H1 (cell line): ENCODE measurements around the gene APOM. TPM values are rescaled to one million over a fixed set of nuclear protein-coding genes. Genes with fewer than 3 reads are reported as not detected.

Experiments used
- CTCF ChIA-PET: fragments of 300-600 bp; sonication (Branson Sonifier 250); formaldehyde crosslinking; loops from one replicate; lab custom pipeline; 2021; ENCODE audit not compliant: partially characterized antibody; lab: Charles Lee
- POLR2A ChIA-PET: fragments of 300-600 bp; sonication (Branson Sonifier 250); formaldehyde crosslinking; loops from one replicate; lab custom pipeline; 2021; ENCODE audit warnings: inconsistent platforms; ENCODE audit not compliant: partially characterized antibody; lab: Charles Lee
- DNase-seq, 2 experiments: peaks; one replicate each; pipeline versions ENCODE4 v3.0.0 to v3.0.0-alpha.2; 2010 to 2022; ENCODE audit warnings: low spot score in 2 of 2, low read depth in 1 of 2, mixed read lengths in 1 of 2
- FAIRE-seq: peaks from 2 replicates; lab custom pipeline; 2011; peaks lifted over from hg19 to GRCh38; lab: Jason Lieb, UNC
- H2AFZ ChIP-seq: 2 replicates; pipeline ENCODE4 v1.8.1; 2012; ENCODE audit warnings: low read length, inconsistent platforms
- H2AK5ac ChIP-seq: 2 replicates; pipeline ENCODE4 v1.6.1; 2013; ENCODE audit warnings: low read depth, low read length
- H2BK120ac ChIP-seq: replicated peaks from 2 replicates; pipeline ENCODE3; 2013; ENCODE audit warnings: low read depth, low read length, inconsistent platforms
- H2BK12ac ChIP-seq: 2 replicates; pipeline ENCODE4 v1.6.1; 2013; ENCODE audit warnings: low read depth, low read length
- H2BK15ac ChIP-seq: 2 replicates; pipeline ENCODE4 v1.6.1; 2013; ENCODE audit warnings: low read length
- H2BK20ac ChIP-seq: 2 replicates; pipeline ENCODE4 v1.6.1; 2013; ENCODE audit warnings: low read length
- H2BK5ac ChIP-seq: 2 replicates; pipeline ENCODE4 v1.6.1; 2013; ENCODE audit warnings: low read depth, low read length
- H3K14ac ChIP-seq: 2 replicates; pipeline ENCODE4 v1.6.1; 2013; ENCODE audit warnings: inconsistent platforms; ENCODE audit not compliant: insufficient read length
- H3K18ac ChIP-seq: 2 replicates; pipeline ENCODE4 v1.6.1; 2013; ENCODE audit warnings: low read length; ENCODE audit errors: extremely low read depth
- H3K23ac ChIP-seq: 2 replicates; pipeline ENCODE4 v1.6.1; 2013; ENCODE audit warnings: inconsistent platforms; ENCODE audit not compliant: insufficient read length
- H3K23me2 ChIP-seq: 2 replicates; pipeline ENCODE4 v1.6.1; 2013; ENCODE audit warnings: low read depth, low read length
- H3K27ac ChIP-seq: 2 replicates; pipeline ENCODE4 v1.6.1; 2011; ENCODE audit warnings: low read depth, low read length, inconsistent platforms
- H3K27me3 ChIP-seq, 4 experiments: replicated peaks in 1 of 4; 1 replicate in 1 of 4; 2 replicates in 3 of 4; pipeline versions ENCODE4 v1.6.1 to v1.8.1; 2011 to 2013; ENCODE audit warnings: low read length in 3 of 4, mild to moderate bottlenecking in 3 of 4, inconsistent platforms in 2 of 4, mixed read lengths in 2 of 4, moderate library complexity in 1 of 4; ENCODE audit not compliant: control insufficient read depth in 3 of 4, insufficient read depth in 3 of 4; ENCODE audit errors: extremely low read depth in 1 of 4
- H3K36me3 ChIP-seq, 4 experiments: 2 replicates each; pipeline versions ENCODE4 v1.6.1 to v1.8.1; 2011 to 2013; ENCODE audit warnings: mild to moderate bottlenecking in 4 of 4, low read length in 3 of 4, moderate library complexity in 2 of 4, control low read depth in 1 of 4, inconsistent platforms in 1 of 4; ENCODE audit not compliant: insufficient read depth in 4 of 4, control insufficient read depth in 2 of 4
- H3K4ac ChIP-seq: replicated peaks from 2 replicates; pipeline ENCODE3; 2013; ENCODE audit warnings: low read length, low read depth, mixed read lengths, inconsistent platforms; ENCODE audit not compliant: insufficient read length
- H3K4me1 ChIP-seq, 4 experiments: replicated peaks in 1 of 4; 1 replicate in 1 of 4; 2 replicates in 3 of 4; pipeline versions ENCODE4 v1.6.1 to v1.8.1; 2011 to 2013; ENCODE audit warnings: low read length in 3 of 4, inconsistent platforms in 2 of 4, mixed read lengths in 1 of 4; ENCODE audit not compliant: insufficient read depth in 4 of 4, control insufficient read depth in 3 of 4
- H3K4me2 ChIP-seq, 2 experiments: 2 replicates each; pipeline versions ENCODE4 v1.6.1 to v1.8.1; 2011 to 2013; ENCODE audit warnings: low read depth in 2 of 2, low read length in 2 of 2, control low read depth in 1 of 2, inconsistent platforms in 1 of 2, mild to moderate bottlenecking in 1 of 2; ENCODE audit not compliant: insufficient read depth in 1 of 2
- H3K4me3 ChIP-seq, 4 experiments: fragments of 200-600, 300-600 bp in 1 of 4; sonication (generic), shearing (Covaris generic), sonication (Bioruptor Twin) in 1 of 4; 2 replicates each; pipeline versions ENCODE4 v1.5.1 to v1.8.1; 2011 to 2016; ENCODE audit warnings: low read length in 4 of 4, low read depth in 3 of 4, control low read depth in 2 of 4, inconsistent platforms in 2 of 4, mild to moderate bottlenecking in 2 of 4, mixed read lengths in 1 of 4, moderate library complexity in 1 of 4; ENCODE audit not compliant: insufficient read depth in 2 of 4; ENCODE audit errors: extremely low read depth in 1 of 4
- H3K56ac ChIP-seq: replicated peaks from 2 replicates; pipeline ENCODE3; 2013; ENCODE audit warnings: low read depth, mild to moderate bottlenecking, mixed read lengths, low read length, inconsistent platforms; ENCODE audit not compliant: insufficient read length
- H3K79me1 ChIP-seq: 2 replicates; pipeline ENCODE4 v1.6.1; 2013; ENCODE audit warnings: low read depth, low read length, control low read depth
- H3K79me2 ChIP-seq, 2 experiments: 2 replicates each; pipeline versions ENCODE4 v1.6.1 to v1.8.1; 2012 to 2013; ENCODE audit warnings: low read length in 2 of 2, mild to moderate bottlenecking in 2 of 2, inconsistent platforms in 1 of 2; ENCODE audit not compliant: insufficient read depth in 2 of 2, control insufficient read depth in 1 of 2
- H3K9ac ChIP-seq, 4 experiments: replicated peaks in 1 of 4; 1 replicate in 1 of 4; 2 replicates in 3 of 4; pipeline versions ENCODE4 v1.6.1 to v1.8.1; 2011 to 2013; ENCODE audit warnings: low read depth in 3 of 4, low read length in 3 of 4, control low read depth in 2 of 4, mild to moderate bottlenecking in 2 of 4, moderate library complexity in 2 of 4, inconsistent platforms in 1 of 4; ENCODE audit errors: extremely low read depth in 1 of 4
- H3K9me3 ChIP-seq, 2 experiments: 2 replicates each; pipeline versions ENCODE4 v1.6.1 to v1.8.1; 2012 to 2013; ENCODE audit warnings: mild to moderate bottlenecking in 2 of 2, moderate library complexity in 2 of 2, control low read depth in 1 of 2, inconsistent platforms in 1 of 2, low read depth in 1 of 2, low read length in 1 of 2, mixed read lengths in 1 of 2; ENCODE audit not compliant: insufficient read depth in 2 of 2
- H4K20me1 ChIP-seq, 2 experiments: replicated peaks in 1 of 2; 2 replicates each; pipeline versions ENCODE3 to v1.8.1; 2011 to 2013; ENCODE audit warnings: inconsistent platforms in 2 of 2, low read length in 2 of 2, mild to moderate bottlenecking in 1 of 2; ENCODE audit not compliant: insufficient read depth in 2 of 2, control insufficient read depth in 1 of 2
- H4K5ac ChIP-seq: 2 replicates; pipeline ENCODE4 v1.6.1; 2013; ENCODE audit warnings: low read length, low read depth, mixed read lengths, inconsistent platforms; ENCODE audit not compliant: insufficient read length
- H4K8ac ChIP-seq: 2 replicates; pipeline ENCODE4 v1.8.0; 2013; ENCODE audit warnings: mild to moderate bottlenecking, moderate library complexity, low read length, inconsistent platforms; ENCODE audit not compliant: insufficient read depth; ENCODE audit errors: extremely low read depth
- H4K91ac ChIP-seq: replicated peaks from 2 replicates; pipeline ENCODE3; 2013; ENCODE audit warnings: low read length, mixed read lengths, inconsistent platforms; ENCODE audit not compliant: insufficient read length
- CHD2 ChIP-seq: IDR thresholded peaks from 2 replicates; pipeline ENCODE4 v1.6.1; 2012; ENCODE audit warnings: low read length, improper control_type of control experiment
- EZH2 ChIP-seq: fragments of 200-600 bp; sonication (generic); IDR thresholded peaks from 2 replicates; pipeline ENCODE4 v1.7.1; 2012; ENCODE audit warnings: low read depth, mild to moderate bottlenecking, moderate library complexity, low read length, inconsistent platforms; ENCODE audit not compliant: severe bottlenecking
- RFX5 ChIP-seq: IDR thresholded peaks from 2 replicates; pipeline ENCODE4 v1.6.1; 2011; ENCODE audit warnings: low read depth, low read length, improper control_type of control experiment, borderline replicate concordance
- SIN3A ChIP-seq, 2 experiments: IDR thresholded peaks in 1 of 2; conservative IDR thresholded peaks in 1 of 2; 2 replicates each; pipeline ENCODE4 v1.6.1; 2011 to 2012; ENCODE audit warnings: low read length in 2 of 2, improper control_type of control experiment in 1 of 2, low read depth in 1 of 2, mild to moderate bottlenecking in 1 of 2
- WGBS, 2 experiments: shearing (Covaris generic) in 1 of 2; methylation state at CpG; one replicate each; pipeline versions ENCODE4 v1.1.6 to v1.1.7; 2013 to 2015; ENCODE audit warnings: low lambda C conversion rate in 2 of 2, mixed read lengths in 2 of 2, inconsistent platforms in 1 of 2, low coverage in 1 of 2, missing lambda C conversion rate in 1 of 2; ENCODE audit not compliant: insufficient replicate concordance in 2 of 2, insufficient coverage in 1 of 2, insufficient read length in 1 of 2; ENCODE audit errors: extremely low coverage in 1 of 2, missing lambda C conversion rate in 1 of 2; 5-methylcytosine and 5-hydroxymethylcytosine counted together
- polyA plus RNA-seq, 7 experiments: library from polyadenylated mRNA; depleted of rRNA in 3 of 7; stranded (reverse) in 5 of 7; unstranded in 2 of 7; fragments of >200 nt in 5 of 7; fragments of 200-250 nt in 2 of 7; gene quantifications; 1 replicate in 5 of 7; 2 replicates in 1 of 7; 4 replicates in 1 of 7; pipeline versions ENCODE4 v1.2.1 to v1.2.3, GENCODE V29; 2011 to 2013; ENCODE audit warnings: missing spikeins in 2 of 7, mixed read lengths in 2 of 7
- total RNA-seq: library from RNA; stranded (reverse); fragmentation: NEBNext Ultra II Directional; extraction: Animal tissue kit (Norgen Biotek cat#: 25700); gene quantifications from 2 replicates; pipeline ENCODE4 v1.2.1, GENCODE V29; 2021

APOM gene
- total and polyA plus RNA-seq, 2 of the 8 experiments (the other 6 are each of a cell fraction or from before 2014, with no cell fraction given) = 3.4 to 12.0 TPM

- Histone ChIP-seq H2BK5ac (no peak overlapping the region), H3K4me1 (no peaks in the 10 kb centered on the region; a peak in 1 of 7 replicates), H4K8ac (no peak overlapping the region), H3K27me3 (no peaks in the 10 kb centered on the region), H3K79me1 (no peaks in the 10 kb centered on the region), H4K5ac (no peak overlapping the region), H4K91ac (no peak overlapping the region), H3K79me2 (no peaks in the 10 kb centered on the region), H3K4me3 (no peak overlapping the region), H3K56ac (no peak overlapping the region), H2AFZ (no peak overlapping the region), H3K4ac (no peak overlapping the region), H3K36me3 (no peaks in the 10 kb centered on the region), H2BK120ac (no peak overlapping the region), H4K20me1 (no peaks in the 10 kb centered on the region), H3K9ac (no peak overlapping the region), H3K9me3 (no peaks in the 10 kb centered on the region), H2AK5ac (no peak overlapping the region), H2BK15ac (no peak overlapping the region), H3K23me2 (no peaks in the 10 kb centered on the region), H2BK12ac (no peak overlapping the region), H3K14ac (no peak overlapping the region), H2BK20ac (no peak overlapping the region), H3K23ac (no peak overlapping the region), H3K27ac (no peak overlapping the region), H3K18ac (no peak overlapping the region), H3K4me2 (no peak overlapping the region)
- ChIA-PET POLR2A (interaction anchor here (0.7 to 2.7 kb wide), 6 partner anchors 13 to 68 kb away, joined by 3 to 8 read pairs (median 4); partner anchors contain the start of genes ATP6V1G2 and DDX39B), CTCF (interaction anchor here (0.7 to 21.1 kb wide), 8 partner anchors 12 to 83 kb away, joined by 3 to 613 read pairs (median 4); partner anchors contain the start of genes ATP6V1G2, DDX39B and NFKBIL1)
- no peak for DNase-seq
- FAIRE-seq = no peak
- WGBS, 2 experiments = 91% methylated on average over 8 of the region's 8 CpGs; no CpG with 5 or more reads in 1 of the 2 experiments
- TF ChIP-seq RFX5 (no peak), EZH2 (no peak), CHD2 (no peak), SIN3A (conservative IDR thresholded peaks at IDR 0.05 in 1 of 2, IDR thresholded peaks at IDR 0.05 in 1 of 2; ENCODE audit: low read depth in 1 of 2, low read length in 2 of 2) (no peak)
These were observed 45.9 kb upstream of the APOM start for GRCh38 chr6:31609519-31610406.
